Measurements from ENCODE around the gene IST1. TPM values are rescaled to one million over a fixed set of nuclear protein-coding genes. Genes with fewer than 3 reads are reported as not detected.

The IST1 gene
- total and polyA plus RNA-seq, 7 donors: 117 to 182 (median 166) TPM

- H3K36me3 ChIP-seq: no peaks in the 10 kb centered on the region
- no peak for DNase-seq
- intact Hi-C loops (cut with DNase I): no loop called here
- no peak for TF ChIP-seq POLR2A (IDR thresholded peaks at IDR 0.05)
- TF ChIP-seq EP300 (IDR thresholded peaks at IDR 0.05): no peak
- TF ChIP-seq POLR2AphosphoS5 (IDR thresholded peaks at IDR 0.05): no peak
- no peak for TF ChIP-seq CTCF (IDR thresholded peaks at IDR 0.05)
- no peaks in the 10 kb centered on the region for H3K4me1 ChIP-seq
- H3K4me3 ChIP-seq: no peak overlapping the region
- H3K27me3 ChIP-seq: no peaks in the 10 kb centered on the region
- no peak overlapping the region for H3K27ac ChIP-seq
- WGBS, 2 donors: 92 to 97% methylated on average over 4 of the region's 4 CpGs
- no peaks in the 10 kb centered on the region for H3K9me3 ChIP-seq
Observed at GRCh38 chr16:71971571-71971970, 76.2 kb downstream of the IST1 start.

- H3K9me3 ChIP-seq: no peaks in the 10 kb centered on the region
- intact Hi-C loops (cut with DNase I): no loop called here
- TF ChIP-seq CTCF (IDR thresholded peaks at IDR 0.05): no peak
- no peak for TF ChIP-seq POLR2A (IDR thresholded peaks at IDR 0.05)
- no peak for TF ChIP-seq POLR2AphosphoS5 (IDR thresholded peaks at IDR 0.05)
- no peak for TF ChIP-seq EP300 (IDR thresholded peaks at IDR 0.05)
- no peak overlapping the region for H3K4me3 ChIP-seq
- H3K36me3 ChIP-seq: no peaks in the 10 kb centered on the region
- no peak overlapping the region for H3K27ac ChIP-seq
- no peaks in the 10 kb centered on the region for H3K27me3 ChIP-seq
- WGBS, 2 donors: 89 to 92% methylated on average over 3 of the region's 3 CpGs
- no peaks in the 10 kb centered on the region for H3K4me1 ChIP-seq
- no peak for DNase-seq
Observed at GRCh38 chr16:71972356-71972755, 77.0 kb downstream of the IST1 start.

DNA sequence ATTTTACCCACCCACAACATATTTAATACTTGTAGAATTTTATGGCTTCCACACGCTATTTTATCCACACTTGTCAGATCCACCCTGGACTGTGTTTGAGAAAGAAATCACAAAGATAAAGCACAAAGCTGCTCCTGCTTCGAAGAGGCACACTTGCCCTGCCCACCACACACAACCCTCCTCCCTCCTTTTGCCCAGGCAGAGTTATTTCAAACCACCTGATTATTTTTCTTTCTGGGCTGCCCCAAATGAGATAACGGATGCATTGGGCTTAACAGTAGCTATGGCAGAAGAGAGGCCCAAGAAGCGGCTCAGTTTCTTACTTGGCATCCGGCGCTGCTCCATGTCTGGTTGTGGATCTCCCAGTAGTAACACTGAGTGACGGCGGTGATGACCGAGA is 77.7 kb downstream of the IST1 start:
- Histone ChIP-seq H3K4me1 (no peaks in the 10 kb centered on the region), H3K27ac (no peak overlapping the region), H3K4me3 (no peak overlapping the region), H3K27me3 (no peaks in the 10 kb centered on the region), H3K36me3 (no peaks in the 10 kb centered on the region), H3K9me3 (no peaks in the 10 kb centered on the region)
- 73 to 88% methylated on average over 9 of the region's 9 CpGs for WGBS, 2 donors
- no peak for TF ChIP-seq EP300 (IDR thresholded peaks at IDR 0.05)
- TF ChIP-seq CTCF (IDR thresholded peaks at IDR 0.05): no peak
- TF ChIP-seq POLR2A (IDR thresholded peaks at IDR 0.05): no peak
- TF ChIP-seq POLR2AphosphoS5 (IDR thresholded peaks at IDR 0.05): no peak
- DNase-seq: no peak
- intact Hi-C loops (cut with DNase I): no loop called here

DNA sequence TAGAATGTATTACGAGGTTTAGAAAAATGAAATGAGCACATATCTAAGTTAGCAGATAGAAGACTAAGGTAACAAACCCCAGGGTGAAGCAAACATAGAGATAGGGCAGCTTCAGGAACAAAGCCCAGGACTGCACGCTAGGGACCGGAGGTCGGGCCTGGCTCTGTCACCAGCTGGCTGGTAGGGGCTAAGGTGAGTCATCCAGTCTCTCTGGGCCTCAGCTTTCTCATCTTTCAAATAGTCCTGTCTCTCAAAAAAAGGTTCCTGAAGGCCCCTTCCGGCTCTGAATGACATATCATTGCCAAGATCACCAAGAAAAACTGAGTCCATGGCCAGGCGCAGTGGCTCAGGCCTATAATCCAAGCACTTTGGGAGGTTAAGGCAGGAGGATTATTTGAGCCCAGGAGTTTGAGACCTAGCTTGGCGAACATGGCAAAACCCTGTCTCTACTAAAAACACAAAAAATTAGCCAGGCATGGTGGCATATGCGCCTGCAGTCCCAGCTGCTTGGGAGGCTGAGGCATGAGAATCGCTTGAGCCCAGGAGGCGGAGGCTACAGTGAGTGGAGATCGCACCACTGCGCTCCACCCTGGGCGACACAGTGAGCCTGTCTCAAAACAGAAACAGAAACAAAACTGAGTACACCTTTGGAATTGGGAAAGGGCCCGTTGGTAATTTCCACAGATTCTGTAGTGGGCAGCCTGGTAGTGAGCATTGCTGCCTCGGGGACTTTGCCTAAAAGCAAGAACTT is 78.9 kb downstream of the IST1 start:
- intact Hi-C loops (cut with DNase I): no loop called here
- 92 to 93% methylated on average over 15 of the region's 15 CpGs for WGBS, 2 donors
- DNase-seq: no peak
- no peaks in the 10 kb centered on the region for H3K4me1 ChIP-seq
- H3K36me3 ChIP-seq: no peaks in the 10 kb centered on the region
- no peak overlapping the region for H3K4me3 ChIP-seq
- TF ChIP-seq POLR2AphosphoS5 (IDR thresholded peaks at IDR 0.05) (no peak), EP300 (IDR thresholded peaks at IDR 0.05) (no peak), POLR2A (IDR thresholded peaks at IDR 0.05) (no peak), CTCF (IDR thresholded peaks at IDR 0.05) (no peak)
- H3K9me3 ChIP-seq: no peaks in the 10 kb centered on the region
- no peaks in the 10 kb centered on the region for H3K27me3 ChIP-seq
- no peak overlapping the region for H3K27ac ChIP-seq

Other genes starting within 250 kb of the IST1 start
- gene PHLPP2, start 170.8 kb upstream of the IST1 start, total RNA-seq: 10 to 100 TPM in 2 of 4 donors, 1 to 10 TPM in 2; 8.2 to 15.8 (median 10.6) TPM
- gene PHLPP2, start 170.8 kb upstream of the IST1 start, polyA plus RNA-seq: 10 to 100 TPM in 2 of 3 donors, 1 to 10 TPM in 1; 8.9 to 19.0 (median 12.6) TPM
- gene AP1G1, start 86.7 kb upstream of the IST1 start, total RNA-seq: 10 to 100 TPM; 34.9 to 57.3 (median 51.1) TPM
- 10 to 100 TPM; 12.6 to 32.1 (median 23.6) TPM for gene AP1G1, start 86.7 kb upstream of the IST1 start, polyA plus RNA-seq
- 10 to 100 TPM; 22.8 to 25.0 (median 24.4) TPM for gene ATXN1L, start 49.6 kb upstream of the IST1 start, total RNA-seq
- gene ATXN1L, start 49.6 kb upstream of the IST1 start, polyA plus RNA-seq: 10 to 100 TPM in 1 of 3 donors, 1 to 10 TPM in 2; 6.6 to 13.8 (median 8.1) TPM
- 1 to 10 TPM; 2.3 to 9.5 (median 7.5) TPM for gene ZNF821, start 11.3 kb upstream of the IST1 start, total RNA-seq
- gene ZNF821, start 11.3 kb upstream of the IST1 start, polyA plus RNA-seq: 10 to 100 TPM in 2 of 3 donors, 1 to 10 TPM in 1; 10.0 to 16.8 (median 11.8) TPM
- under 1 TPM in 3 of 4 donors, not detected in 1; under 0.01 to 0.14 (median under 0.01) TPM for gene PKD1L3, start 104.9 kb downstream of the IST1 start, total RNA-seq
- gene PKD1L3, start 104.9 kb downstream of the IST1 start, polyA plus RNA-seq: under 1 TPM in 2 of 3 donors, not detected in 1; 0.15 to 0.23 TPM
- gene DHODH, start 113.2 kb downstream of the IST1 start, total RNA-seq: 1 to 10 TPM; 3.2 to 7.4 (median 4.0) TPM
- 1 to 10 TPM; 3.7 to 8.0 (median 4.2) TPM for gene DHODH, start 113.2 kb downstream of the IST1 start, polyA plus RNA-seq
- gene HP, start 159.0 kb downstream of the IST1 start, total RNA-seq: 1 to 10 TPM in 1 of 4 donors, under 1 TPM in 1, not detected in 2; 0.49 to 3.6 TPM
- gene HP, start 159.0 kb downstream of the IST1 start, polyA plus RNA-seq: 10 to 100 TPM in 1 of 3 donors, 1 to 10 TPM in 1, under 1 TPM in 1; 0.92 to 11.2 (median 7.2) TPM
- gene HPR, start 167.7 kb downstream of the IST1 start, total RNA-seq: under 1 TPM in 2 of 4 donors, not detected in 2; 0.33 to 0.83 TPM
- gene HPR, start 167.7 kb downstream of the IST1 start, polyA plus RNA-seq: under 1 TPM in 1 of 3 donors, not detected in 2; 0.57 TPM
- gene TXNL4B, start 198.1 kb downstream of the IST1 start, total RNA-seq: 10 to 100 TPM in 1 of 4 donors, 1 to 10 TPM in 3; 7.8 to 11.8 (median 8.1) TPM
- gene TXNL4B, start 198.1 kb downstream of the IST1 start, polyA plus RNA-seq: 1 to 10 TPM; 6.0 to 8.8 (median 8.8) TPM
- gene DHX38, start 198.3 kb downstream of the IST1 start, total RNA-seq: 10 to 100 TPM; 24.8 to 54.0 (median 36.7) TPM
- gene DHX38, start 198.3 kb downstream of the IST1 start, polyA plus RNA-seq: 10 to 100 TPM; 16.2 to 55.4 (median 25.7) TPM

Measured in sigmoid colon (tissue), 7 donors.